GM21360 (cell line): ENCODE results near the gene ALAD.
"Not testable (repeated sequence)": the region's sequence is repeated elsewhere in the genome, so short reads cannot be mapped to it uniquely, and the experiment has no call there.

Experiments
- ATAC-seq: cut with Tn5 transposase; IDR thresholded peaks from one replicate; pipeline ENCODE4 v1.9.1; 2021; ENCODE audit warnings: mild to moderate bottlenecking, moderate library complexity; ENCODE audit not compliant: unreplicated experiment

The ALAD gene

GRCh38 chr9:113399646-113400200 is 1.4 kb downstream of the ALAD start:
- ATAC-seq = no peak

- no peak for ATAC-seq
These were observed 2.3 kb downstream of the ALAD start for GRCh38 chr9:113398796-113399195.

GRCh38 chr9:113397203-113397631 is 3.9 kb downstream of the ALAD start:
- ATAC-seq = no peak

- no peak for ATAC-seq
These were observed 5.9 kb downstream of the ALAD start for GRCh38 chr9:113395000-113395861.

GRCh38 chr9:113393281-113393680 is 7.8 kb downstream of the ALAD start:
- no peak for ATAC-seq

- no peak for ATAC-seq
These were observed 9.2 kb downstream of the ALAD start for GRCh38 chr9:113391917-113392316.

GRCh38 chr9:113390192-113390960 is 10.7 kb downstream of the ALAD start:
- ATAC-seq = no peak

GRCh38 chr9:113389451-113389850 is 11.6 kb downstream of the ALAD start:
- ATAC-seq = no peak

- no peak for ATAC-seq
These were observed 12.3 kb downstream of the ALAD start for GRCh38 chr9:113388833-113389232.

GRCh38 chr9:113387560-113388230 is 13.4 kb downstream of the ALAD start:
- no peak for ATAC-seq

GRCh38 chr9:113386571-113387393 is 14.3 kb downstream of the ALAD start:
- no peak for ATAC-seq

GRCh38 chr9:113381909-113382411 is 19.1 kb downstream of the ALAD start:
- ATAC-seq = no peak

- ATAC-seq = not testable (repeated sequence)
These were observed 19.6 kb downstream of the ALAD start for GRCh38 chr9:113381441-113381840.

- no peak for ATAC-seq
These were observed 20.2 kb downstream of the ALAD start for GRCh38 chr9:113380869-113381378.

GRCh38 chr9:113379829-113380210 is 21.3 kb downstream of the ALAD start:
- ATAC-seq = not testable (repeated sequence)

GRCh38 chr9:113379094-113379828 is 21.8 kb downstream of the ALAD start:
- not testable (repeated sequence) for ATAC-seq

- peak; percentile 62 for ATAC-seq
These were observed 24.2 kb downstream of the ALAD start, which contains the start of gene HDHD3 for GRCh38 chr9:113376634-113377567. HDHD3 (minus strand) TSS chr9:113376986; CDS start chr9:113374354, 2,632 bp downstream.
